H9 (cell line): ENCODE data around the gene GM2A. TPM values are rescaled to one million over a fixed set of nuclear protein-coding genes. Genes with fewer than 3 reads are reported as not detected.

Source experiments
- DNase-seq: peaks from one replicate; pipeline ENCODE4 v3.0.0-alpha.2; 2017
- H2AFZ ChIP-seq: one replicate; pipeline ENCODE4 v1.6.1; 2013; ENCODE audit warnings: mild to moderate bottlenecking, low read length, control low read depth, moderate library complexity
- H2AK5ac ChIP-seq: 2 replicates; pipeline ENCODE4 v1.6.1; 2013; ENCODE audit warnings: low read length, control low read depth, mixed read lengths; ENCODE audit not compliant: insufficient read length
- H2BK120ac ChIP-seq: one replicate; pipeline ENCODE4 v1.6.1; 2013; ENCODE audit warnings: low read depth, mild to moderate bottlenecking, low read length, control low read depth, inconsistent platforms; ENCODE audit not compliant: poor library complexity, severe bottlenecking
- H2BK12ac ChIP-seq: 2 replicates; pipeline ENCODE4 v1.6.1; 2013; ENCODE audit warnings: low read length, control low read depth, mixed read lengths, low read depth; ENCODE audit not compliant: insufficient read length
- H2BK15ac ChIP-seq: 2 replicates; pipeline ENCODE4 v1.6.1; 2013; ENCODE audit warnings: low read depth, low read length, control low read depth
- H2BK20ac ChIP-seq: one replicate; pipeline ENCODE4 v1.6.1; 2013; ENCODE audit warnings: low read depth, mild to moderate bottlenecking, low read length, control low read depth, inconsistent platforms; ENCODE audit not compliant: poor library complexity, severe bottlenecking
- H2BK5ac ChIP-seq: 2 replicates; pipeline ENCODE4 v1.6.1; 2013; ENCODE audit warnings: low read length, control low read depth, mixed read lengths; ENCODE audit not compliant: insufficient read length
- H3K14ac ChIP-seq: 2 replicates; pipeline ENCODE4 v1.6.1; 2013; ENCODE audit warnings: low read length, control low read depth; ENCODE audit not compliant: insufficient read depth
- H3K18ac ChIP-seq: 2 replicates; pipeline ENCODE4 v1.6.1; 2013; ENCODE audit warnings: low read depth, mild to moderate bottlenecking, mixed read lengths, low read length, control low read depth; ENCODE audit not compliant: insufficient read length
- H3K23ac ChIP-seq: 2 replicates; pipeline ENCODE4 v1.6.1; 2013; ENCODE audit warnings: low read length, control low read depth, mixed read lengths, low read depth; ENCODE audit not compliant: insufficient read length
- H3K23me2 ChIP-seq: 2 replicates; pipeline ENCODE4 v1.6.1; 2013; ENCODE audit warnings: low read depth, mild to moderate bottlenecking, mixed read lengths, low read length, control low read depth; ENCODE audit not compliant: insufficient read length, poor library complexity, severe bottlenecking
- H3K27ac ChIP-seq: 2 replicates; pipeline ENCODE4 v1.5.1; 2013; ENCODE audit warnings: low read length, control low read depth, mixed read lengths, low read depth; ENCODE audit not compliant: insufficient read length
- H3K27me3 ChIP-seq: 2 replicates; pipeline ENCODE4 v1.6.1; 2013; ENCODE audit warnings: low read length, control low read depth, inconsistent platforms; ENCODE audit not compliant: insufficient read depth
- H3K4ac ChIP-seq: 2 replicates; pipeline ENCODE4 v1.6.1; 2013; ENCODE audit warnings: low read depth, mild to moderate bottlenecking, control low read depth, inconsistent platforms, low read length, moderate library complexity
- H3K4me1 ChIP-seq: 2 replicates; pipeline ENCODE4 v1.6.1; 2013; ENCODE audit warnings: low read length, control low read depth, inconsistent platforms; ENCODE audit not compliant: insufficient read depth
- H3K4me2 ChIP-seq: 2 replicates; pipeline ENCODE4 v1.6.1; 2013; ENCODE audit warnings: low read length, control low read depth, mixed read lengths; ENCODE audit not compliant: insufficient read length, insufficient read depth
- H3K56ac ChIP-seq: 2 replicates; pipeline ENCODE4 v1.6.1; 2013; ENCODE audit warnings: low read depth, mild to moderate bottlenecking, mixed read lengths, low read length, control low read depth; ENCODE audit not compliant: insufficient read length
- H3K79me1 ChIP-seq: 2 replicates; pipeline ENCODE4 v1.6.1; 2013; ENCODE audit warnings: low read depth, mild to moderate bottlenecking, moderate library complexity, low read length, control low read depth, inconsistent platforms; ENCODE audit not compliant: insufficient read depth, poor library complexity, severe bottlenecking
- H3K79me2 ChIP-seq: 2 replicates; pipeline ENCODE4 v1.6.1; 2013; ENCODE audit warnings: low read length, control low read depth, inconsistent platforms; ENCODE audit not compliant: insufficient read depth
- H3K9ac ChIP-seq: 2 replicates; pipeline ENCODE4 v1.6.1; 2013; ENCODE audit warnings: low read length, control low read depth, mixed read lengths; ENCODE audit not compliant: insufficient read length; ENCODE audit errors: extremely low read depth
- H3K9me3 ChIP-seq: one replicate; pipeline ENCODE4 v1.6.1; 2013; ENCODE audit warnings: low read depth, low read length, inconsistent platforms; ENCODE audit not compliant: control insufficient read depth
- H3T11ph ChIP-seq: one replicate; pipeline ENCODE4 v1.6.1; 2013; ENCODE audit warnings: mild to moderate bottlenecking, low read length, control low read depth, inconsistent platforms
- H4K20me1 ChIP-seq: one replicate; pipeline ENCODE4 v1.6.1; 2013; ENCODE audit not compliant: control insufficient read depth, insufficient read length, insufficient read depth
- H4K5ac ChIP-seq: 2 replicates; pipeline ENCODE4 v1.6.1; 2013; ENCODE audit warnings: low read depth, mild to moderate bottlenecking, mixed read lengths, low read length, control low read depth; ENCODE audit not compliant: insufficient read length
- H4K8ac ChIP-seq: replicated peaks from 2 replicates; pipeline ENCODE4 v1.6.1; 2013; ENCODE audit warnings: low read length, control low read depth, mixed read lengths, low read depth; ENCODE audit not compliant: insufficient read length
- H4K91ac ChIP-seq: 2 replicates; pipeline ENCODE4 v1.6.1; 2013; ENCODE audit warnings: low read depth, mild to moderate bottlenecking, moderate library complexity, mixed read lengths, low read length, control low read depth; ENCODE audit not compliant: insufficient read length
- H3K27ac Mint-ChIP-seq, 3 experiments: 2 replicates in 2 of 3; 3 replicates in 1 of 3; pipeline ENCODE4 v1.8.0; 2020 to 2021; ENCODE audit warnings: mixed read lengths in 3 of 3, mild to moderate bottlenecking in 1 of 3, moderate library complexity in 1 of 3
- H3K27me3 Mint-ChIP-seq: 2 replicates; pipeline ENCODE4 v1.8.0; 2021; ENCODE audit warnings: low read depth, mild to moderate bottlenecking, moderate library complexity, mixed read lengths
- H3K36me3 Mint-ChIP-seq, 3 experiments: 2 replicates in 2 of 3; 3 replicates in 1 of 3; pipeline ENCODE4 v1.8.0; 2020 to 2021; ENCODE audit warnings: low read depth in 3 of 3, mixed read lengths in 3 of 3; ENCODE audit not compliant: insufficient read depth in 1 of 3
- H3K4me1 Mint-ChIP-seq, 2 experiments: 2 replicates each; pipeline ENCODE4 v1.8.0; 2020; ENCODE audit warnings: mixed read lengths in 2 of 2
- H3K4me3 Mint-ChIP-seq, 2 experiments: 2 replicates in 1 of 2; 3 replicates in 1 of 2; pipeline ENCODE4 v1.8.0; 2020 to 2021; ENCODE audit warnings: mild to moderate bottlenecking in 2 of 2, mixed read lengths in 2 of 2, moderate library complexity in 1 of 2
- H3K9me3 Mint-ChIP-seq, 2 experiments: 2 replicates in 1 of 2; 3 replicates in 1 of 2; pipeline ENCODE4 v1.8.0; 2020; ENCODE audit warnings: mild to moderate bottlenecking in 2 of 2, mixed read lengths in 2 of 2, moderate library complexity in 1 of 2
- CTCF ChIP-seq: fragments of 200-600 bp; sonication (generic); conservative IDR thresholded peaks from 3 replicates; pipeline ENCODE4 v1.8.0; 2021; ENCODE audit warnings: antibody characterized with exemption, mild to moderate bottlenecking
- WGBS: extraction: QIAGEN DNeasy Blood & Tissue Kit; methylation state at CpG from one replicate; pipeline ENCODE4 v1.1.7; 2013; ENCODE audit warnings: missing lambda C conversion rate, low lambda C conversion rate, mixed read lengths; ENCODE audit not compliant: insufficient read length; ENCODE audit errors: extremely low coverage; 5-methylcytosine and 5-hydroxymethylcytosine counted together
- total RNA-seq: library from RNA; stranded (reverse); gene quantifications from 2 replicates; pipeline ENCODE4 v1.2.1, GENCODE V29; 2021

GM2A gene
- total RNA-seq, 1 experiment from 2014 or later, result 27.8 TPM

GRCh38 chr5:151318850-151319732 is 66.1 kb downstream of the GM2A start:
- Histone ChIP-seq H2BK120ac (no peak overlapping the region), H3K23me2 (no peaks in the 10 kb centered on the region), H4K8ac (no peak overlapping the region), H2AK5ac (no peak overlapping the region), H2BK20ac (no peak overlapping the region), H3K79me1 (no peaks in the 10 kb centered on the region), H3K56ac (no peak overlapping the region), H3K4me2 (no peak overlapping the region), H4K91ac (no peak overlapping the region), H4K20me1 (no peaks in the 10 kb centered on the region), H2BK5ac (no peak overlapping the region), H4K5ac (no peak overlapping the region), H3K9me3 (no peaks in the 10 kb centered on the region), H2BK15ac (no peak overlapping the region), H3K18ac (no peak overlapping the region), H2BK12ac (no peak overlapping the region), H3K9ac (no peak overlapping the region), H3K27me3 (no peaks in the 10 kb centered on the region), H2AFZ (no peak overlapping the region), H3K14ac (no peak overlapping the region), H3K4me1 (no peaks in the 10 kb centered on the region), H3K4ac (no peak overlapping the region), H3T11ph (no peak overlapping the region), H3K79me2 (no peaks in the 10 kb centered on the region), H3K27ac (no peak overlapping the region), H3K23ac (no peak overlapping the region)
- Mint-ChIP-seq H3K4me1 (peaks cover 21 to 22% of the 10 kb centered on the region in 2 experiments), H3K36me3 (no peaks in the 10 kb centered on the region), H3K4me3 (no peak overlapping the region), H3K27ac (no peak overlapping the region), H3K9me3 (no peaks in the 10 kb centered on the region), H3K27me3 (no peaks in the 10 kb centered on the region; the same call in 1 of the 2 replicates)
- peak; percentile 43 for DNase-seq
- WGBS, result no CpG with 5 or more reads among the region's 2 CpGs
- TF ChIP-seq CTCF, result peak; percentile 54

Other genes starting within 250 kb of the GM2A start
- gene GPX3, start 232.6 kb upstream of the GM2A start, total RNA-seq, result 20.4 and 20.9 TPM in 2 replicates
- 40.8 and 43.7 TPM in 2 replicates for gene TNIP1, start 172.2 kb upstream of the GM2A start, total RNA-seq
- gene ANXA6, start 95.4 kb upstream of the GM2A start, total RNA-seq, result 93.2 and 98.7 TPM in 2 replicates
- gene CCDC69, start 29.1 kb upstream of the GM2A start, total RNA-seq, result 5.3 and 6.0 TPM in 2 replicates
- gene SLC36A3, start 50.6 kb downstream of the GM2A start, total RNA-seq, result not detected in 2 replicates
- gene SLC36A2, start 94.4 kb downstream of the GM2A start, total RNA-seq, result 0.07 and 0.15 TPM in 2 replicates
- 14.1 and 15.0 TPM in 2 replicates for gene SLC36A1, start 194.4 kb downstream of the GM2A start, total RNA-seq